Urinary bladder (tissue), 4 donors: ENCODE data around the gene TCF12. TPM values are rescaled to one million over a fixed set of nuclear protein-coding genes. Genes with fewer than 3 reads are reported as not detected.
A peak's percentile ranks its signal among the peaks of the same experiment; 100 is the strongest.

Experiments
- DNase-seq: peaks from one replicate; pipeline ENCODE4 v3.0.0-alpha.2; 2015; ENCODE audit errors: extremely low spot score
- H3K27ac ChIP-seq: one replicate; pipeline ENCODE4 v1.5.1; 2013; ENCODE audit warnings: low read depth, mild to moderate bottlenecking, moderate library complexity
- H3K36me3 ChIP-seq: one replicate; pipeline ENCODE4 v1.6.1; 2013; ENCODE audit warnings: mild to moderate bottlenecking, moderate library complexity; ENCODE audit not compliant: insufficient read depth
- H3K4me1 ChIP-seq: one replicate; pipeline ENCODE4 v1.6.1; 2013; ENCODE audit warnings: mild to moderate bottlenecking, moderate library complexity; ENCODE audit not compliant: insufficient read depth
- H3K4me3 ChIP-seq: one replicate; pipeline ENCODE4 v1.5.1; 2013; ENCODE audit warnings: low read depth, low read length
- WGBS: extraction: QIAGEN DNeasy Blood & Tissue Kit; methylation state at CpG from one replicate; pipeline ENCODE4 v1.1.7; 2013; 5-methylcytosine and 5-hydroxymethylcytosine counted together
- polyA plus RNA-seq: library from polyadenylated mRNA; stranded (reverse); fragments of 200-250 nt; gene quantifications from one replicate; pipeline ENCODE4 v1.2.3, GENCODE V29; 2013
- total RNA-seq: library from RNA; depleted of rRNA; stranded (reverse); fragments of >200 nt; gene quantifications from one replicate; pipeline ENCODE4 v1.2.3, GENCODE V29; 2014
- donor health status: healthy with polysubstance abuse.
- donor health status: healthy.

The TCF12 gene
- total and polyA plus RNA-seq, 2 donors: 55.0 to 241 TPM

DNA sequence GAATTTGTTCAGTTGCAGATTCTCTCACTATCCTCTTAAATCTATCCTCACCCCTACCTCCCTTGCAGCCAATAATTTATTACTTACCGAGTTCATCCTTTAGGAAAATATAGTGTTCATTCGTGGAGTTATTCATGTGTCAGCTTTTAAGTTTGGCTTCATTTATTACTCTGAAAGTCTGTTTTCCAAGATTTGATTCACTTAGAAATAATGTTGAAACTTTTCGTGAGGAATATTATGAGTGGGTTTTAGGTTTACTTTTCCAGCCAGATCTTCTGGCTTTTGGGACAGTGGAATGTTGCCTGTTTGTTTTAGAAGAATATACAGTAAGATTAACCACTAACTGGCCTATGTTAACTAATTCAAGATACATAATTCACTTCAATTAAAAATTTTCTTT lies 296.9 kb downstream of the TCF12 start:
- no peak for DNase-seq
- WGBS: 19% methylated on average over 3 of the region's 3 CpGs
- Histone ChIP-seq H3K4me1 (peaks cover 1% of the 10 kb centered on the region), H3K27ac (no peak overlapping the region), H3K4me3 (no peak overlapping the region), H3K36me3 (no peaks in the 10 kb centered on the region)

DNA sequence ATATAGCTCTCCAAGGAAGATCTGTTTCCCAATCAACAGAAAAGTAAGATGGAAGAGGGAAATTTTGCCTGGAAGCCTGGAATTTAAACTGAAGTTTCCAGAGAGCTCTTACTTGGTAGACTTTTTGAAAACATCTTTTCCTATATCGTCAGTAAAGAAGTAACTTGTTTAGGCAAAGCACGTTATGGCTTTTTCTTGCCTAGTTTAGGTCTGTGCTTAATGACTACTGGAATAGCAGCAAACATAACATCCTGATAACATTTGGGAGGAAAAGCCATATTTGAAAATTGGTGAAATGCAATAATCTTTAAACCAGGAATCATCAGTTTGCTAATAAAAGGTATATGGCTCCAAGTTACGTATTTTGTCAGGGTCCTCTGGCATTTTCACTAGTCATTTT lies 297.4 kb downstream of the TCF12 start:
- no peak overlapping the region for H3K4me3 ChIP-seq
- WGBS: 42% methylated on average over 3 of the region's 3 CpGs

DNA sequence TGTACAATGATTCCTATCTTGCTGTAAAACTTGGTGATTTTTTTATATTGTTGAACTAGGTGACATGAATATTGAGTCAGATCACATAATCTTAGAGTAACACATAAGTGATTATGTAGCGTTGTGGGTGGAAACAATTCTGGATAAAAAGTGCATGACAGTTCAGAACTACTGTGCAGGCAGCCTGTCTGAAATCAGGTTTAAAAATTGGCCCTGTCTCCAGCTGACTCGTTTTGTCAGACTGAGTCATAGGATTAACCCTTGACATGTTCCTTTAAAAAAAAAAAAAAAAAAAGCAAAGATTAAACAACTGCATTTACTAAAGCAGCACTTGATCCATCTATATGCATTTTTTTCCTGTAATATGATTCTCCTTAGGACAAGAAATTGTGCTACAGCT lies 297.8 kb downstream of the TCF12 start:
- no peak overlapping the region for H3K27ac ChIP-seq
- H3K4me1 ChIP-seq: peaks cover 1% of the 10 kb centered on the region
- no peaks in the 10 kb centered on the region for H3K36me3 ChIP-seq
- WGBS: 11% methylated on average over 2 of the region's 2 CpGs
- no peak for DNase-seq
- H3K4me3 ChIP-seq: no peak overlapping the region

More for the DNA sequence above, 297.4 kb downstream of the TCF12 start:
- no peaks in the 10 kb centered on the region for H3K36me3 ChIP-seq
- H3K27ac ChIP-seq: peak overlapping the region; percentile 50
- H3K4me1 ChIP-seq: peaks cover 1% of the 10 kb centered on the region
- no peak for DNase-seq

DNA sequence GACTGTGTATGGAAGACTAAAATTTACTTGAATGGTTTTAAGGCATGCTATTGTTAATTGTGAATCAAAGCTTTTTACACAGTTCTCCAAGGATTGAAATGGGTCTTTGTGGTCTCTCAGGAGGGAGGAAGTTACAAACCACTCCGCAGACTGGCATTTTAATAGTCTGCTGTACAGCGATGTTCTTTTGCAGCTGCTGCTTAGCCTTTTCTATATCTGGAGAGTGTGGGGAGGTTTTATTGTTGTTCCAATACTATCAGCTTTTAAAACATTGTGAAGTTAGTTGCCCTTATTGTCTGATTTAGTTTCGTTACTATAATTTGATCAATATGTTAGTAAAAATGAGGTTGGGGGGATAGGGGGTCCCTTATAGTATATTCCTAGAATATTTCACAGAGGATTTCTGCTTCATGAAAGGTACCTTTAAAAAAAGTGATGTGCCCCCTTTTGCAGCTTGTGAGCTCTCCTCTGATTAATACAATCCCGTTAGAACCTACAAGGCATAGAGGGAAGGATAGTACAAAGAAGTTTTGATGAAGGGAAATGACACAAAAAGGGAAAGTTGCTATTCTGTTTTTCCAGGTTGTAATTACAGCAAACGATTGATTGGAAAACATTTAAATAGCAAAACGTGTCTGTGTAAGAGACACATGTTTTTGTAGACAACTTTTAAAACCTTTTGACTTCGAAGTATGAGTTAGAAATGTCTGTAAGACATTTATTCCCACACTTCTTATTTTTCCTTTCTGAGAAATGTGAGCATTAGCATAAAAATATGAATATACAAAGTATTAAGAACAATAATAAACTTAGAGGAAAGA lies 299.5 kb downstream of the TCF12 start:
- H3K4me3 ChIP-seq: no peak overlapping the region
- H3K36me3 ChIP-seq: no peaks in the 10 kb centered on the region
- peaks cover 1% of the 10 kb centered on the region for H3K4me1 ChIP-seq
- H3K27ac ChIP-seq: peak overlapping the region; percentile 10
- no peak for DNase-seq
- 42% methylated on average over 7 of the region's 7 CpGs for WGBS

- H3K4me1 ChIP-seq: peaks cover 1% of the 10 kb centered on the region
Measured at GRCh38 chr15:57218826-57219576, 300.6 kb downstream of the TCF12 start.

GRCh38 chr15:57220205-57220604 lies 301.8 kb downstream of the TCF12 start:
- WGBS: 64% methylated on average over 2 of the region's 2 CpGs
- Histone ChIP-seq H3K4me3 (no peak overlapping the region), H3K27ac (no peak overlapping the region), H3K4me1 (peaks cover 1% of the 10 kb centered on the region), H3K36me3 (no peaks in the 10 kb centered on the region)
- no peak for DNase-seq

More at GRCh38 chr15:57218826-57219576, 300.6 kb downstream of the TCF12 start:
- H3K27ac ChIP-seq: peak overlapping the region; percentile 50
- no peak for DNase-seq
- no peaks in the 10 kb centered on the region for H3K36me3 ChIP-seq
- peak overlapping the region; percentile 45 for H3K4me3 ChIP-seq
- 61% methylated on average over 2 of the region's 2 CpGs for WGBS

DNA sequence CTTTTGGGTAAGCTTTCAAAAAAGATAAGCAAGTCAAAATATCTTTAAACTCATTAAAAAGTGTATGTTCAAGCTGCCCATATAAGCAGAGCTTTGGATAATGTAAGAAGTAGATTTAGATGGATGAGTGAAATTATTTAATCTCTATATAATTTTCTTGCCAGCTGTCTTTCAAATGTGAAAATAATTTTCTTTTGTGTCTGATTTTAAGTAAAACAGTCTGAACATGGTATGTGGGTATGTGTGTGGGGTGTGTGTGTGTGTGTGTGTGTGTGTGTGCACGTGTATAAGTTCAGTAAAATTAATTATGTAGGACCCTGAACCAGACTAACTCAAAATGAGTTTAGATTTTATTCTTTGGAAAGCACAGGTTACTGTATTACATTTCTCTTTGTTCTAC lies 302.7 kb downstream of the TCF12 start:
- no peak overlapping the region for H3K27ac ChIP-seq
- DNase-seq: no peak
- WGBS: 0% methylated on average over 1 of the region's 1 CpG
- peaks cover 1% of the 10 kb centered on the region for H3K4me1 ChIP-seq
- peak overlapping the region; percentile 22 for H3K4me3 ChIP-seq
- H3K36me3 ChIP-seq: no peaks in the 10 kb centered on the region

GRCh38 chr15:57223345-57223744 lies 304.9 kb downstream of the TCF12 start:
- 81% methylated on average over 2 of the region's 2 CpGs for WGBS
- Histone ChIP-seq H3K27ac (no peak overlapping the region), H3K36me3 (no peaks in the 10 kb centered on the region), H3K4me3 (no peak overlapping the region), H3K4me1 (no peaks in the 10 kb centered on the region)
- DNase-seq: no peak

GRCh38 chr15:57223887-57224286 lies 305.4 kb downstream of the TCF12 start:
- Histone ChIP-seq H3K36me3 (no peaks in the 10 kb centered on the region), H3K4me3 (no peak overlapping the region), H3K4me1 (no peaks in the 10 kb centered on the region), H3K27ac (no peak overlapping the region)
- no peak for DNase-seq
- WGBS: 77% methylated on average over 2 of the region's 2 CpGs

GRCh38 chr15:57224664-57225063 lies 306.2 kb downstream of the TCF12 start:
- Histone ChIP-seq H3K36me3 (no peaks in the 10 kb centered on the region), H3K4me1 (no peaks in the 10 kb centered on the region), H3K27ac (peak overlapping the region; percentile 50), H3K4me3 (no peak overlapping the region)
- 41% methylated on average over 2 of the region's 2 CpGs for WGBS
- DNase-seq: no peak

- Histone ChIP-seq H3K4me1 (no peaks in the 10 kb centered on the region), H3K27ac (no peak overlapping the region), H3K4me3 (no peak overlapping the region), H3K36me3 (no peaks in the 10 kb centered on the region)
- DNase-seq: no peak
- WGBS: 77% methylated on average over 3 of the region's 3 CpGs
Measured at GRCh38 chr15:57227166-57227565, 308.7 kb downstream of the TCF12 start.

- no peak for DNase-seq
- H3K4me1 ChIP-seq: no peaks in the 10 kb centered on the region
- peak overlapping the region; percentile 45 for H3K27ac ChIP-seq
- 70% methylated on average over 2 of the region's 2 CpGs for WGBS
- no peak overlapping the region for H3K4me3 ChIP-seq
- H3K36me3 ChIP-seq: no peaks in the 10 kb centered on the region
Measured at GRCh38 chr15:57227899-57228298, 309.5 kb downstream of the TCF12 start.

GRCh38 chr15:57228395-57228794 lies 310.0 kb downstream of the TCF12 start:
- peaks cover 3% of the 10 kb centered on the region for H3K36me3 ChIP-seq
- H3K27ac ChIP-seq: peak overlapping the region; percentile 23
- no peak for DNase-seq
- no peaks in the 10 kb centered on the region for H3K4me1 ChIP-seq
- no peak overlapping the region for H3K4me3 ChIP-seq
- 63% methylated on average over 4 of the region's 4 CpGs for WGBS

DNA sequence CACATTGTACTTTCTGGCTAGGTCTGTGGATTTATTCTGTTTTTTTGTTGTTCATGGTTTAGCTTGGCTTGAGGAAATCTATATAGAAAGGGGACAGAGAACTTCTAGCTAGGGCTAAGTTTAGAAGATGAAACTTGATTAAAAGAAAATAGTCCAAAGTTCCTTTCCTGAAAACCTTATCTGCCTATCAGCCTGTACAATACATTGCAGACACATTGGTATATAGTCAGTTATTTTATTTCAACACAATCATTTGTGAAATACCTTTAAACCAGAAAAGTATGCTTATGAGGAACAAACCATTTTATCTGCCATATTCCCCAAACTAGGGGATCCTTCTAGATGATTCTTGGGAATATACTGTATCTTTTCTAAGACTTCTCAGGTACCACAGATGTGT lies 310.6 kb downstream of the TCF12 start:
- peaks cover 5% of the 10 kb centered on the region for H3K36me3 ChIP-seq
- no peak for DNase-seq
- no peaks in the 10 kb centered on the region for H3K4me1 ChIP-seq
- no peak overlapping the region for H3K27ac ChIP-seq
- H3K4me3 ChIP-seq: no peak overlapping the region
